NCI-H1092 treated with DMSO at 0.1 percent for 48 hours (cell line): ENCODE data around the gene EHMT1.

Source experiments
- DNase-seq: peaks from one replicate; lab custom pipeline; 2025; lab: John Stamatoyannopoulos, UW

The EHMT1 gene

DNA sequence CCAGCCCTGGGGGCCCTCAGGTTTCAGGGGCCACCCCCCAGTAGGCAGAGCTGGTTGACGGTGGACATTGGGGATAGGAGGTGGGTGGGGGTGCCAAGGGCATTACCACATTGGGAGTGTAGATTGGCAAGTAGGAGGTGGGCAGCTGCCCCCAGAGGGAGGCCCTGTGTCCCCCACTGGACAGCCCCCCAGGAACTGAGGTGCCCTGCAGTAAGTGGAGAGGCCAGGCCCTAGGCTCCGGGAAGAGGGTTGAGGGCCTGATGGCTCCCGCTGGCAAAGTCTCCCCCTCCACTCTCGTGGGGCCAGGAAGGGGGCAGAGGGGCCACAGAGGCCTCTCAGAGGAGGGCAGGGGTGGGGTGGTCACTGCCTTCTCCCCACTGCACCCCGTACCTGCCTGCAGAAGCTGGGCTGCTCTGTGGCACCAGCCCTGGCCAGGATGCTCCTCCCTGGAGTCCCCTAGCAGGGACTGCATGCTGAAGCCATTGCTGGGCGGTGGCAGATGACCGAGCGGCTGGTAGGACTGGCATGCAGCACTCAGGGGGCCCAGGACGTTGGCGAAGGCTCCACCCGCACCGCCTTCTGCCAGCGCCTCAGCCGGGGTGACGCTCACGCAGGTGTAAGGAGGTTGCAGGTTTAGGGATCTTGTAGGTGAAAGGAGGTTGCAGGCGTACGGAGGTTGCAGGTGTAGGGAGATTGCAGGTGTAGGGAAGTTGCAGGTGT lies 169.1 kb downstream of the EHMT1 start:
- no peak for DNase-seq

DNA sequence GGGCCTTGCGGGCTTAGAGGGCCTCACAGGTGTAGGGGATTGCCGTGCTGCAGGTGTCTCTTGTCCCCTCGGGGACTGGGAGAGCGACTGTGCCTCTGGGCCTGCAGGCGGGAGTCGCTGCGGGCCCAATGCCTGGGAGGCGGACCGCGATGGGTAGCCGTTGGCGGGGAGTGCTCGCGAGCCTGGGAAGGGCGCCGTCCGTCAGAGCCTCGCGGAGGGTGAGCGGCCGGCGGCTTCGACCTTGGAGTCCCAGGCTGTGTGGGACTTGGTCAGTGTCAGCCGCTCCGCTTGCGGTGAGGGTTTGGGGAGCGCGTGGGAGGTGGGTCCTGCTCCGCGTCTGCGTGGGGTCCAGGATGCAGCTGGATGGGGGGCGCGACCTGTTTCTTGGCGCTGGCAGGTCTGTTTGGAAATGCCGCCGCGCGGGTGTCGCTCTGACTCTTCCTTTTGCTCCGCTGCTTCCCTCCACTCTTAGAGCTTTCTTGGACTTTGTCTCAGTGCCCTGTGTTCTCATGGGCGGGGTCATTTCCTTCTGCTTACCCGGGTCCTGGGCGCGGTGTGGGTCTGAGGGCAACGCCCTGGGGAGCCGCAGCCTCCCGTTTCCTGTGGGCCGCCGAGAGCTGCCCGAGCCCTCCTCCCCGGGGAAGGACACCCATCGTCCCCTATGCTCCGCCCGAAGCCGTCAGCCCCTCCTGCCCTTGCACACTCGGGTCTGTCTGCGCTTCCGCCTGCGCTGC lies 169.9 kb downstream of the EHMT1 start:
- no peak for DNase-seq

DNA sequence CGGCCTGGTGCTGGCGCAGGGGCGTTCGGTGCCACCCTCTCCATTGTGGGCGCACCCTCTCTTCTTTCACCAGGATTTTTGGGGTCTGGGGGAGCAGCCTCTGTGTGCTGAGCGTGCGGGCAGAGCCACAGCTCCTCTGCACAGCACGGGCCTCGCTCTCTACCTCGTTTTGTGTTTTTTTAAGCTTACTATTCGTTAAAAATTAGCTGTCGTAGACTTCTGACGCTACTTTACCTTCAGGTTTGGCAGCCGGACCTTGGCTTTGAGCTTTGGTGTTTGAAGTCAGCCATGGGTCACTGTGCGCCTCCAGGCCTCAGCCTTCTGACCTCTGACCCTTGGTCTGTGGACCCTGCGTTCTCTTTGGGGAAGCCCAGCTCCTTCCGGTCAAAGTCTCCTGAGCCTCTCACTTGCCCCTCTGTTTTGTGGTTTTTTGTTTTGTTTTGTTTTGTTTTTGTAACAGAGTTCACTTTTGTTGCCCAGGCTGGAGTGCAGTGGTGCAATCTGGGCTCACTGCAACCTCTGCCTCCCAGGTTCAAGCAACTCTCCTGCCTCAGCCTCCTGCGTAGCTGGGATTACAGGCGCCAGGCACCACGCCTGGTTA lies 170.6 kb downstream of the EHMT1 start:
- DNase-seq = no peak

DNA sequence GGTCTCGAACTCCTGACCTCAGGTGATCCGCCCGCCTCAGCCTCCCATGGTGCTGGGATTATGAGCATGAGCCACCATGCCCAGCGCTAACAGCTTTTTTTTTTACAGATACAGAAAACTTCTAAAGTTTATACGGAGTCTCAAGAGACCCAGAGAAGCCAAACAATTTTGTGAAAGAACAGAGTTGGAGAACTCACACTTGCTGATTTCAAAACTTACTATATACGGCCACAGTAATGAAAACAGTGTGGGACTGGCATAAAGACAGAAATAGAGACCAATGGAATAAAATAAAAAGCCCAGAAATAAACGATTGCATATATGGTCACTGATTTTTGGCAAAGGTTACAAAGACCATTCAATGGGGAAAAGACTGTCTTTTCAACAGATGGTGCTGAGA lies 173.1 kb downstream of the EHMT1 start:
- no peak for DNase-seq

DNA sequence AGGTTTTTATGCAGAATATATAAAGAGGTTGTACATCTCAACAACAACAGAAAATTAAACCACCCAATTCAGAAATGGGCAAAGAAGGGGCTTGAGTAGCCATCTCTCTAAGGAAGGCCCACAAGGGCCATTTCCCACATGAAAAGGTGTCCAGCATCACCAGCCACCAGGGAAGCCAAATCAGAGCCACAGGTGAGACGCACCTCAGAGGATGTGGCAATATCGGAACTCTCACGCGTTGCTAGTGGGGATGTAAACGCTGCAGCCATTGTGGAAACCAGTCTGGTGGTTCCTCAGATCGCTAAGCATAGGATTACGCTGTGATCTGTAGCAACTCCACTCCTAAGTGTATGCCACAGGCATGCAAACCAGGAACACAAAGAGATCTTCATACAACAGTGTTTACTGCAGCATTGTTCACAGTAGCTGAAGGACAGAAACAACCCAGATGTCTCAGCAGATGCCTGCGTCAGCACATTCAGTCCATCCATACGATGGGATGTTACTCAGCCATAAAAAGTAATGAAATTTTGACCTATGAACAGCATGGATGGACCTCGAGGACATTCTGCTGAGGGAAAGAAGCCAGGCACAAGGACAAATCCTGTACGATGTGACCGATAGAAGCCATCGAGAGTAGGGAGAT lies 174.5 kb downstream of the EHMT1 start:
- DNase-seq = no peak

DNA sequence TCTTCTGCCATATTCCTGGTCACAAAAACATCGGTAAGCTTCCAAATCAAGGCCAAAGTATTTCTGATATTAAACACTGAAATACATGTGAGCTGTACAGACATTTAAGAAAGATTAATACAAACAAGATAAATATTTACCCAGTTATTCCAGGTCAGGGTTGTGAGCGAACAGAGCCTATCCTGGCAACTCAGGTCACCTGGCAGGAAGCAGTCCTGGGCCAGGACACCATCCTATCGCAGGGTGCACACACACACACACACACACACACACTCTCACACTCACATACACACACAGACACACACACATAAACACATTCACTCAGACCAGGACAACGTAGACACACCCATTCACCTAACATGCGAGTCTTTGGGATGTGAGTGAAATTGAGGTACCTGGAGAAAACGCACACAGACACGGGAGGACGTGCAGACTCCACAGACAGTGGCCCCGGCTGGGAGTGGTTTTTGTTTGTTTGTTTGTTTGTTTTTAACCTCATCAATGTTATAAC lies 176.4 kb downstream of the EHMT1 start:
- DNase-seq = no peak

DNA sequence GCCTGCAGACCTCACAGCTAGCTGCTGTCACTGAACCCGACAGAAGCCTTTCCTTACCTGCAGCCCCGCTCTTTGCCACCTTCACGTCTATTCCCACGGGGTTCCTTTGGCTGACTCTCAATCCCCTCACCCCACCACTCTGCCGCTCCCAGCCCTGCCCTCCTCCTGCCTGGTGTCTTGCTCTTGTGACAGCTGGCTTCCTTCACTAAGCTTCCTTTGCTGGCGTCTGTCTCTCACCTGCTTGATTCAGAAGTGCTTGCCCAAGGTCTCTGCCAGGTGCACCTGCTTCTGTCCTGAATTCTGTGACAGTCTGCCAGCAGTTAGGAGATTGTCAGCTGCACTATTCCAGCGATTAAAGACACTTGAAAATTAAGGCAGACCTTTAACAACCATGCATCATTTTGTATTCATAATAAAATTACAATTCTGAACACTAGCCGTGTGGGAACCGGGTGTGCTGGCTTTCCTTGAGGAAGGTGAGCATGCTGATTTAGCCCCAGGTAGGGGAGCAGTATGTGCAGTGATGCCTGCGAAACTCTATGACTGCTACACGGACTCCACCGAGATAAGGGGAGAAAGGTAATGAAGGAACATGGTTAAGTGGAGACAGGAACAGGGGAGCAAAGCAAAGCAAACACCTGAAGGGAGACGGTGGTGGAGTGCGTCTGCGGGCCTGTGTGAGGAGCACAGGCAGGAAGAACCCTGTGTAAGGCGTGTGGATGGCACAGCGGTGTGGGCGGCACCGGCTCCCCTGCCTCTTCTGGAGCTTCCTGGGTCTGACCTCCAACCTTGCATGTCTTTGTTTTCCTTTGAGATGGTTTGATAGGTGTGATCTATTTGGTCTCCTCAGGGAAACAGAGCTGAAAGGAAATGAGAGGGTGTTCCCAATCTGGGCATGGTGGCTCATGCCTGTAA lies 178.7 kb downstream of the EHMT1 start:
- DNase-seq = no peak

DNA sequence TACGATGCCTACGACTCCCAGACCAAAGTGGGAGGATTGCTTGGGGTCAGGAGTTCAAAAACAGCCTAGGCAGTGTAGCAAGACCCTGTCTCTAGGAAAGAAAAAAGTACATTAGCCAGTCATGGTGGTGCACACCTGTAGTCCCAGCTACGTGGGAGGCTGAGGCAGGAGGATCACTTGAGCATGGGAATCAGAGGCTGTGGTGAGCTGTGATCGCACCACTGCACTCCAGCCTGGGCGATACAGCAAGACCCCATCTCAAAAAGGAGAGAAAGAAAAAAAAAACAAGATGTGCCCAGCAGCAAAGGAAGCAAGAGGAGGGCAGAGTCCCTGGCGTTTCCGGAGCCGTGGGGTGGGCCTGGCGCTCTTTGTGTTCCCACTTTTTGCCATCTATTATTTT lies 179.3 kb downstream of the EHMT1 start:
- DNase-seq = no peak

DNA sequence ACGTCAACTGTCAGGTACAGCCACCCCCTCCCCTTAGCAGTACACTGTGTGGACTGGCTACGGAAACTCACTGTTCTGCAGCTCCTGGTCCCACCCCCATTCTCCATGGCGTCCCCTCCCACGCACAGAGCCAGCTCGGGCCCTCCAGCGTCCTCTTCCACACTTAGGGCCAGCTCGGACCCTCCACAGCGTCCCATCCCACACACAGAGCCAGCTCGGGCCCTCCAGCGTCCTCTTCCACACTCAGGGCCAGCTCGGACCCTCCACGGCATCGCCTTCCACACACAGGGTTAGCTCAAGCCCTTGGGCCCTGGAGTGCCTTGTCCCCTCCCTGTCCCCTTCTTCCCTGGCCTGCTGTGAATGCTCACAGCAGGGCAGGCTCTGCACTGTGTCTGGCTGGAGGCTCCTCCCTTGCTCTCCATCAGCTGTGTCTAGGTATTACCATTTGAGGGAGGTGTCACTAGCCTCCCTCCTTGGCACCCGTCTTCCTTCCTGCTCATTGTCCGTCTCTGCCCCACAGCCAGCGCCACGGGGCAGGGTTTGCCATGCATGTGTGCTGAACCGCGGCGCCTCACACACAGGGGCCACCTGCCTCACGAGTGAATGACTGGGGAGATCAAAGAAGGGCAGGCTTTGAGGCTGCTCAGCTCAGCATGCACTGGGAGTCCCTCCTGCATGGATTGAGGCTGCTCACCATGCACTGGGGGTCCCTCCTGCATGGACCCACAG lies 180.3 kb downstream of the EHMT1 start:
- no peak for DNase-seq

DNA sequence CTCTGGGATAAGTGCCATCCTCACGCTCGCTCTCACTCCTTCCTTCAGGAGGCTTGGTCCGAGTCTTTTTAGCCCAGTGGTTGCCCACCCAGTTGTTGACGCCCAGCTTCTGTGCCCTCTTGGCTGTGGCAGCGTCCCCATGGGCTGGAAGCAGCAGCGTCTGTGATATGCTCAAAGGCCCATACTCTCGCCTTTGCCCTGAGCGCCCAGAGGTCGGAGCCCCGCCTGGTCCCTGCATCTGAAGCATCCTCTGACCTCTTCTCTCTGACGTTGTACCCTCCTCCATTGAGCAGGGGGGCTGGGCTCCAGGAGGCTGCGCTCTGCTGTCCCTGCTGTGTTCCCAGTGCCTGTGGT lies 180.8 kb downstream of the EHMT1 start:
- no peak for DNase-seq

DNA sequence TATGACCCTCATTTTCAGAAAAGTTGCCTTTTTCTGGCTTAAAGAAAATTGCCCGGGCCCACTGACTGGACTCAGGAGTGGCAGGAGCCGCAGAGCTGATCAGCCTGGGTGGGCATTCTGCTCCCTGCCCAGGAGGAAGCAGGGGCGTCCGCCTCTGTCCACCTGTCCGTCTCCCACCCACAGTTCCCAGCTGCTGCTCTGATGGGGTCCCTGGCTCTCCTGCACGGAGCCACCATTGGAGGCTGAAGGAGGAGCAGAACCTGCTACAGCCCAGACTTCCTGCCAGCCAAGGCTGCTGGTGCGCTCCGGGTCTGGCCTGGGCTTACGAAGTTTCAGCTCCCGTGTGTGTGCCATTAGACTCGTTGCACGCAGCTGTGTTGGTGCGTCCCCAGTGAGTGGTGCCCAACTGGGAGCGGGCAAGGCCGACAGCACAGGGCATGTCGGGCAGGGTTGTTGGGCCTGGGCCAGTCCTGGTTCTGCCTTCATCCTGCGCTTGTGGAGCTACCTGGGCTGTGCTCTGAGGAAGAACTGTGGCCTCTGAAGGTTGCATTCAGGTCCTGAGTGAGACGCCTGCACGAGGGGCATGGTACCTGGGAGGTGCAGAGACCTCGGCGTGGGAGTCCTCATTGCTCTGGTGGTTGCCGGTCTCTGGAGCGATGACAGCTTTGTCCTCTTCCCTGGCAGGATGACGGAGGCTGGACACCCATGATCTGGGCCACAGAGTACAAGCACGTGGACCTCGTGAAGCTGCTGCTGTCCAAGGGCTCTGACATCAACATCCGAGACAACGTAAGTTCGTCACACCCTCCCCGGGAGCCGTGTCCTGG lies 181.6 kb downstream of the EHMT1 start:
- DNase-seq = no peak

DNA sequence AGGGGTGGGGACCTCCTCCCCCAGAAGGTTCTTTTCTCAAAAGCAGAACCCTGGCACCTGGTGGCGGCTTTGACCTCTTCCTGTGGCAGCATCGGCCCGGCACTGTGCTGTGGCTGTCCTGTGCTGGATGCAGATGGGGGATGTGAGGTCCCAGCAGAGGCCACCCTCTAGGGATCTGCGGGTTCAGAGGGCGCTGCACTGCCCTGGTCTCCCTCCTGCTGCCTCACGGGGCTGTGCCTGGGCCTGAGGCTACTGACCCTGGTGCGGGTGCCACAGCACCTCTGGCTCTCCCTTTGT lies 182.2 kb downstream of the EHMT1 start:
- no peak for DNase-seq

DNA sequence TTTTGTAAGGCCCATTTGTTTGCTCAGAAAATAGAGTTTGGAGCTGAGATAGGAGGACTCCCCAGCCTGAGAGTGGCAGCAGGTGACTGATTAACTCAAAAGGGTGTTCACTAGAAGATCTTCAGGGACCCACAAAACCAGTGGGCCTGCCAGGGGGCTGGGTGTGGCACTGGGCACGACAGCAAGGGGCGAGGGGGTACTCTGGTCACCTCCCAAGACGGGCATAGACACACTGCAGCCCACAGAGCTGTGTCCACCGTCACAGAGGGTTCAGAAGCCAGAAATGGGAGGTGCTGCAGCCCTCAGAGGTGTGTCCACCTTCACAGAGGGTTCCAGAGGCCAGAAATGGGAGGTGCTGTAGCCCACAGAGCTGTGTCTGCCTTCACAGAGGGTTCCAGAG lies 183.2 kb downstream of the EHMT1 start:
- no peak for DNase-seq

DNA sequence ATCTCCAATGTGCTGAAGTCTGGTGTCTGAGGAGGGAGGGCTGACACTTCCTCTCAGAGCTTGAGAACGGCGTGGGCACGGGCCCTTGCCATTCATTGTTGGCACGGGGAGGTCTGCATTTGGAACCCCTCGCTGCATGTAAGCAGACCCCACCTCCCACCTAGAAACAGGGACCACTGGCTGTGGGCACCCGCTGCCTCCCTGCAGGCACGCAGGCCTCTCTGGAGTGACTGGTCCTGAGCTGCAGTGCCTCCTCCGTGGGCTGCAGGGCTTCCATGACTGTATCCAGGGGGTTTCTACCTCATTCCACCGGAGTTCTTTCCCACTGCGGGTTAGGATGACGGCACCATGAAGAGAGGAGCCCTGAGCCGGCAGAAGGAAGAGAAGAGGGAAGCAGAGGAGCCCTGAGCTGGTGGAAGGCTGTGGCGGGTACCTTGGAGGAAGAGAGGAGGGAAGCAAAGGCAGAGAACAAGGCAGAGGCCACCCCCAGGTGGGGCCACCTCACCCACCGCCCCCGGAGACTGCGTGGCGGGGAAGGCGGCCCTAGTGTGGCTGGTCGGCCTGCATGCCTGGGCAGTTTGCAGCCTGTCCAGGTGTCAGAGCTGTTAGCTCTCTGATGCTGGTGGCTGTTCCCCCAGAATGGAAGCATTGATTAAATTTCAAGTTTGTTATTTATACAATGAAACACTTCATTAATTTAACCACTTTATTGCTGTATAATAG lies 183.9 kb downstream of the EHMT1 start:
- DNase-seq = no peak

DNA sequence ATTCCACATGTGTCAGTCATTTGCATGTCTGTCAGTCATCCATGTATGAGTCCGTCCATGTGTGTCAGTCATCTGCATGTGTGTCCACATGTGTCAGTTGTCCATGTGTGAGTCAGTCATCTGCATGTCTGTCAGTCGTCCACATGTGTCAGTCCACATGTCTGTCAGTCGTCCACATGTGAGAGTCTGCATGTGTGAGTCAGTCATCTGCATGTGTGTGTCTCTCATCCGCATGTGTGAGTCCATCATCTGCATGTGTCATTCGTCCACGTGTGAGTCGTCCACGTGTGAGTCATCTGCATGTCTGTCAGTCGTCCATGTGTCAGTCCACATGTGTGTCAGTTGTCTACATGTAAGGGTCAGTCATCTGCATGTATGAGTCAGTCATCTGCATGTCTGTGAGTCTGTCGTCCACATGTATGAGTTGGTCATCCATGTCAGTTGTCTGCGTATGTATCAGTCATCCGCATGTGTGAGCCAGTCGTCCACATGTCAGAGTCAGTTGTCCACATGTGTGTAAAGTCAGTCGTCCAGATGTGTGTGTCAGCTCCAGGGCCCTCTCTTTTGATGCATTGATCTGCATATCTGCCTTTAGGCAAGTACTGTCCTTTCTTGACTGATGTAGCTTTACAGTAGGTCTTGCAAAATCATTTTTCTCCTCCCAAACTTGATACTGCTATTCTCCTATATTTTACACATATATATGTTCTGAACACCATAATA lies 186.3 kb downstream of the EHMT1 start:
- DNase-seq = no peak

DNA sequence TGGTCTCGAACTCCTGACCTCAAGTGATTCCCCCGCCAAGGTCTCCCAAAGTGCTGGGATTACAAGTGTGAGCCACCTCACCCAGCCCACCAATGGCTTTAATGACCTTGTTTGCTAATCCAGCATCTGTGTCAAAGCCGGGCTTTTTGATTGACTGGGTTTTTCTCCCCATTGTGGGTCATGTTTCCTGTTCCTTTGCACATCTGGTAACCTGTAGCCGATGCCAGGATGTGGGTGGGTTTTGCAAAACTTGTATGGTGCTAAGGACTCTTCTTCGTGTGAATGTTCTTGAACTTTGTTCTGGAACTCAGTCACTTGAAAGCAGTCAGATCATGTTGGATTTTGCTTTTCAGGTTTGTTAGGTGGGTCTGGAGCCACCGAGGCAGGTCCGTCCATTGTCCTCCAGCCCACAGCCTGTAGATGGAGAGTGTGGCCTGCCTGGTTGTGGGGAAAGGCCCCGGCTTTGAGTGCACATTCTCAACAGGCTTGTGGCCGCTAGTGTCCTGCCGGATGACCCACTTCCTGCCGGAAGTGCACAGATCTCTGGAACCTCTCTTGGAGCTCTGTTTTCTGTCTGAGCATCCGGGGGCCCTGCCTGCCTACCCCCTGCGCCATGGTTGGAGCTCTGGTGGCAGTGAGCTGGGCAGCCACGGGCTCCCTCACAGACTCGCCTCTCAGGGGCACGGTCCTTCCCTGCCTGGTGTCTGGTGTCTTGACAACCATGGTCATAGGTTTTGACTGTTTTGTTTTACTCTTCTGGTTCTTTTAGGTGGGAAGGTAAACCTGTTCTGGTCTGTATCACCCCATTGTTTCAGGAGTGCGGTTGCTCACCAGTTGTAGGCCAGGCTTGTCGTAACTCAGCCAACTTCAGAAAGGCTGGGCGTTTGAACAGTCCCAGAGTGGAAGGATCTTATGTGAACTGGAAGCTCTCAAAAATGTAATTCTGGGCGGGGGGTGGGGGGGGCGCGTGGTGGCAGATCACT lies 189.2 kb downstream of the EHMT1 start:
- no peak for DNase-seq

DNA sequence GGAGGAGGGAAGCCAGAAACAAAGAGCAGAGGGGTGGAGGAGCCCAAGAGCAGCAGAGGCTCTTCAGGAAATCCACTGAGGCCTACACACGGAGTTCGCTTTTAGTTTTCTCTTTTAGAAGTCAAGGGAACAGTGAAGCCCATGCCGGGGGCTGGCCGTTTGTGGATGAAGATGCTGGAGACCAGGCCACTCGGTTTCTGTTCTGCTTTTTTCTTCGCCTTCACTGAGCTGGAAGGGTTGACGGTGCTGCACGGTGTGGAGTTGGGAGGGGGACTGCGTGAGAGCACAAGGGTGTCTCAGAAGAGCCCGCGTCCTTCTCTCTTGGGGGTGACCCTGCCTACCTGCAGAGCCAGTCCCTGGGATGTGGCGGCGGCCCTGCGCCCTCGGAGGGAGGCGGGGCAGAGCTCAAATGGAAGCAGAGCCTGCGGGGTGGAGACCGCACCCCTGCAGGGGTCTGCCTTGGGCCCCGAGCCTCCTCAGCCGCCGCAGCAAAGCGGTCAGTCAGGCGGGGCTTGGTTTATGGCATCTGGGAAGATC lies 190.3 kb downstream of the EHMT1 start:
- no peak for DNase-seq
